ENCODE results near the gene SLC9A1. TPM values are rescaled to one million over a fixed set of nuclear protein-coding genes. Genes with fewer than 3 reads are reported as not detected.

The SLC9A1 gene
- 4.4 and 4.6 TPM in 2 replicates for total RNA-seq

GRCh38 chr1:27154991-27155781, at the start of gene SLC9A1:
Gene SLC9A1 (minus strand): TSS chr1:27155125. CDS start chr1:27154334, 791 bp downstream.

Other genes with a start within 250 kb of the SLC9A1 start
- not detected in 2 replicates for gene NR0B2, start 241.2 kb downstream of the SLC9A1 start, total RNA-seq
- 24.2 and 24.6 TPM in 2 replicates for gene NUDC, start 233.4 kb downstream of the SLC9A1 start, total RNA-seq
- under 0.01 and 0.09 TPM in 2 replicates for gene KDF1, start 194.7 kb downstream of the SLC9A1 start, total RNA-seq
- gene TRNP1, start 161.4 kb downstream of the SLC9A1 start, total RNA-seq = 3.9 and 38.0 TPM in 2 replicates
- 0.77 and 1.7 TPM in 2 replicates for gene TENT5B, start 142.3 kb downstream of the SLC9A1 start, total RNA-seq
- 16.7 and 18.8 TPM in 2 replicates for gene WDTC1, start 79.5 kb upstream of the SLC9A1 start, total RNA-seq
- 22.3 and 23.3 TPM in 2 replicates for gene TMEM222, start 167.0 kb upstream of the SLC9A1 start, total RNA-seq
- gene SYTL1, start 186.9 kb upstream of the SLC9A1 start, total RNA-seq = 0.32 TPM in 1 of 2 replicates, not detected in the other
- gene MAP3K6, start 211.8 kb upstream of the SLC9A1 start, total RNA-seq = 15.0 and 15.8 TPM in 2 replicates
- gene FCN3, start 219.7 kb upstream of the SLC9A1 start, total RNA-seq = not detected in 2 replicates
- not detected in 2 replicates for gene CD164L2, start 228.2 kb upstream of the SLC9A1 start, total RNA-seq
- 0.09 and 0.16 TPM in 2 replicates for gene GPR3, start 237.5 kb upstream of the SLC9A1 start, total RNA-seq

All from bronchial smooth muscle cell (primary cell).